H9 (cell line): ENCODE measurements around the gene ULK3. TPM values are rescaled to one million over a fixed set of nuclear protein-coding genes. Genes with fewer than 3 reads are reported as not detected.

ENCODE experiments used
- DNase-seq: peaks from one replicate; pipeline ENCODE4 v3.0.0-alpha.2; 2017
- H2AFZ ChIP-seq: one replicate; pipeline ENCODE4 v1.6.1; 2013; ENCODE audit warnings: mild to moderate bottlenecking, low read length, control low read depth, moderate library complexity
- H2AK5ac ChIP-seq: 2 replicates; pipeline ENCODE4 v1.6.1; 2013; ENCODE audit warnings: low read length, control low read depth, mixed read lengths; ENCODE audit not compliant: insufficient read length
- H2BK120ac ChIP-seq: one replicate; pipeline ENCODE4 v1.6.1; 2013; ENCODE audit warnings: low read depth, mild to moderate bottlenecking, low read length, control low read depth, inconsistent platforms; ENCODE audit not compliant: poor library complexity, severe bottlenecking
- H2BK12ac ChIP-seq: 2 replicates; pipeline ENCODE4 v1.6.1; 2013; ENCODE audit warnings: low read length, control low read depth, mixed read lengths, low read depth; ENCODE audit not compliant: insufficient read length
- H2BK15ac ChIP-seq: 2 replicates; pipeline ENCODE4 v1.6.1; 2013; ENCODE audit warnings: low read depth, low read length, control low read depth
- H2BK20ac ChIP-seq: one replicate; pipeline ENCODE4 v1.6.1; 2013; ENCODE audit warnings: low read depth, mild to moderate bottlenecking, low read length, control low read depth, inconsistent platforms; ENCODE audit not compliant: poor library complexity, severe bottlenecking
- H2BK5ac ChIP-seq: 2 replicates; pipeline ENCODE4 v1.6.1; 2013; ENCODE audit warnings: low read length, control low read depth, mixed read lengths; ENCODE audit not compliant: insufficient read length
- H3K14ac ChIP-seq: 2 replicates; pipeline ENCODE4 v1.6.1; 2013; ENCODE audit warnings: low read length, control low read depth; ENCODE audit not compliant: insufficient read depth
- H3K18ac ChIP-seq: 2 replicates; pipeline ENCODE4 v1.6.1; 2013; ENCODE audit warnings: low read depth, mild to moderate bottlenecking, mixed read lengths, low read length, control low read depth; ENCODE audit not compliant: insufficient read length
- H3K23ac ChIP-seq: 2 replicates; pipeline ENCODE4 v1.6.1; 2013; ENCODE audit warnings: low read length, control low read depth, mixed read lengths, low read depth; ENCODE audit not compliant: insufficient read length
- H3K23me2 ChIP-seq: 2 replicates; pipeline ENCODE4 v1.6.1; 2013; ENCODE audit warnings: low read depth, mild to moderate bottlenecking, mixed read lengths, low read length, control low read depth; ENCODE audit not compliant: insufficient read length, poor library complexity, severe bottlenecking
- H3K27ac ChIP-seq: 2 replicates; pipeline ENCODE4 v1.5.1; 2013; ENCODE audit warnings: low read length, control low read depth, mixed read lengths, low read depth; ENCODE audit not compliant: insufficient read length
- H3K27me3 ChIP-seq: 2 replicates; pipeline ENCODE4 v1.6.1; 2013; ENCODE audit warnings: low read length, control low read depth, inconsistent platforms; ENCODE audit not compliant: insufficient read depth
- H3K4ac ChIP-seq: 2 replicates; pipeline ENCODE4 v1.6.1; 2013; ENCODE audit warnings: low read depth, mild to moderate bottlenecking, control low read depth, inconsistent platforms, low read length, moderate library complexity
- H3K4me1 ChIP-seq: 2 replicates; pipeline ENCODE4 v1.6.1; 2013; ENCODE audit warnings: low read length, control low read depth, inconsistent platforms; ENCODE audit not compliant: insufficient read depth
- H3K4me2 ChIP-seq: 2 replicates; pipeline ENCODE4 v1.6.1; 2013; ENCODE audit warnings: low read length, control low read depth, mixed read lengths; ENCODE audit not compliant: insufficient read length, insufficient read depth
- H3K56ac ChIP-seq: 2 replicates; pipeline ENCODE4 v1.6.1; 2013; ENCODE audit warnings: low read depth, mild to moderate bottlenecking, mixed read lengths, low read length, control low read depth; ENCODE audit not compliant: insufficient read length
- H3K79me1 ChIP-seq: 2 replicates; pipeline ENCODE4 v1.6.1; 2013; ENCODE audit warnings: low read depth, mild to moderate bottlenecking, moderate library complexity, low read length, control low read depth, inconsistent platforms; ENCODE audit not compliant: insufficient read depth, poor library complexity, severe bottlenecking
- H3K79me2 ChIP-seq: 2 replicates; pipeline ENCODE4 v1.6.1; 2013; ENCODE audit warnings: low read length, control low read depth, inconsistent platforms; ENCODE audit not compliant: insufficient read depth
- H3K9ac ChIP-seq: 2 replicates; pipeline ENCODE4 v1.6.1; 2013; ENCODE audit warnings: low read length, control low read depth, mixed read lengths; ENCODE audit not compliant: insufficient read length; ENCODE audit errors: extremely low read depth
- H3K9me3 ChIP-seq: one replicate; pipeline ENCODE4 v1.6.1; 2013; ENCODE audit warnings: low read depth, low read length, inconsistent platforms; ENCODE audit not compliant: control insufficient read depth
- H3T11ph ChIP-seq: one replicate; pipeline ENCODE4 v1.6.1; 2013; ENCODE audit warnings: mild to moderate bottlenecking, low read length, control low read depth, inconsistent platforms
- H4K20me1 ChIP-seq: one replicate; pipeline ENCODE4 v1.6.1; 2013; ENCODE audit not compliant: control insufficient read depth, insufficient read length, insufficient read depth
- H4K5ac ChIP-seq: 2 replicates; pipeline ENCODE4 v1.6.1; 2013; ENCODE audit warnings: low read depth, mild to moderate bottlenecking, mixed read lengths, low read length, control low read depth; ENCODE audit not compliant: insufficient read length
- H4K8ac ChIP-seq: replicated peaks from 2 replicates; pipeline ENCODE4 v1.6.1; 2013; ENCODE audit warnings: low read length, control low read depth, mixed read lengths, low read depth; ENCODE audit not compliant: insufficient read length
- H4K91ac ChIP-seq: 2 replicates; pipeline ENCODE4 v1.6.1; 2013; ENCODE audit warnings: low read depth, mild to moderate bottlenecking, moderate library complexity, mixed read lengths, low read length, control low read depth; ENCODE audit not compliant: insufficient read length
- H3K27ac Mint-ChIP-seq, 3 experiments: 2 replicates in 2 of 3; 3 replicates in 1 of 3; pipeline ENCODE4 v1.8.0; 2020 to 2021; ENCODE audit warnings: mixed read lengths in 3 of 3, mild to moderate bottlenecking in 1 of 3, moderate library complexity in 1 of 3
- H3K27me3 Mint-ChIP-seq: 2 replicates; pipeline ENCODE4 v1.8.0; 2021; ENCODE audit warnings: low read depth, mild to moderate bottlenecking, moderate library complexity, mixed read lengths
- H3K36me3 Mint-ChIP-seq, 3 experiments: 2 replicates in 2 of 3; 3 replicates in 1 of 3; pipeline ENCODE4 v1.8.0; 2020 to 2021; ENCODE audit warnings: low read depth in 3 of 3, mixed read lengths in 3 of 3; ENCODE audit not compliant: insufficient read depth in 1 of 3
- H3K4me1 Mint-ChIP-seq, 2 experiments: 2 replicates each; pipeline ENCODE4 v1.8.0; 2020; ENCODE audit warnings: mixed read lengths in 2 of 2
- H3K4me3 Mint-ChIP-seq, 2 experiments: 2 replicates in 1 of 2; 3 replicates in 1 of 2; pipeline ENCODE4 v1.8.0; 2020 to 2021; ENCODE audit warnings: mild to moderate bottlenecking in 2 of 2, mixed read lengths in 2 of 2, moderate library complexity in 1 of 2
- H3K9me3 Mint-ChIP-seq, 2 experiments: 2 replicates in 1 of 2; 3 replicates in 1 of 2; pipeline ENCODE4 v1.8.0; 2020; ENCODE audit warnings: mild to moderate bottlenecking in 2 of 2, mixed read lengths in 2 of 2, moderate library complexity in 1 of 2
- CTCF ChIP-seq: fragments of 200-600 bp; sonication (generic); conservative IDR thresholded peaks from 3 replicates; pipeline ENCODE4 v1.8.0; 2021; ENCODE audit warnings: antibody characterized with exemption, mild to moderate bottlenecking
- WGBS: extraction: QIAGEN DNeasy Blood & Tissue Kit; methylation state at CpG from one replicate; pipeline ENCODE4 v1.1.7; 2013; ENCODE audit warnings: missing lambda C conversion rate, low lambda C conversion rate, mixed read lengths; ENCODE audit not compliant: insufficient read length; ENCODE audit errors: extremely low coverage; 5-methylcytosine and 5-hydroxymethylcytosine counted together
- total RNA-seq: library from RNA; stranded (reverse); gene quantifications from 2 replicates; pipeline ENCODE4 v1.2.1, GENCODE V29; 2021

ULK3 gene
- total RNA-seq, 1 experiment from 2014 or later: 34.0 TPM

GRCh38 chr15:74856537-74856936, 13.6 kb upstream of the ULK3 start:
- Histone ChIP-seq H4K5ac (no peak overlapping the region), H3K18ac (no peak overlapping the region), H3K56ac (no peak overlapping the region), H3K79me1 (no peaks in the 10 kb centered on the region), H2AK5ac (no peak overlapping the region), H3K23ac (no peak overlapping the region), H4K8ac (no peak overlapping the region), H2BK15ac (no peak overlapping the region), H4K91ac (no peak overlapping the region), H3K9ac (no peak overlapping the region), H2BK5ac (no peak overlapping the region), H2BK20ac (no peak overlapping the region), H3K79me2 (peaks cover 4% of the 10 kb centered on the region; the same call in 1 of the 2 replicates), H3K9me3 (no peaks in the 10 kb centered on the region), H2AFZ (no peak overlapping the region), H3K27me3 (no peaks in the 10 kb centered on the region), H3K27ac (no peak overlapping the region), H2BK12ac (no peak overlapping the region), H3K4me2 (no peak overlapping the region), H3K4ac (no peak overlapping the region), H3K14ac (no peak overlapping the region), H3K4me1 (no peaks in the 10 kb centered on the region), H2BK120ac (no peak overlapping the region), H3K23me2 (no peaks in the 10 kb centered on the region), H4K20me1 (no peaks in the 10 kb centered on the region), H3T11ph (no peak overlapping the region)
- no peak for TF ChIP-seq CTCF
- Mint-ChIP-seq H3K27ac (no peak overlapping the region), H3K4me1 (peaks cover 0 to 6% of the 10 kb centered on the region in 2 experiments; a peak in 3 of 4 replicates), H3K27me3 (no peaks in the 10 kb centered on the region), H3K9me3 (no peaks in the 10 kb centered on the region), H3K36me3 (peaks cover 8 to 18% (median 17%) of the 10 kb centered on the region in 3 experiments; a peak in 6 of 7 replicates), H3K4me3 (no peak overlapping the region)
- no CpG with 5 or more reads among the region's 1 CpG for WGBS
- no peak for DNase-seq
